ENCODE results near the gene TYW5.

The TYW5 gene

DNA sequence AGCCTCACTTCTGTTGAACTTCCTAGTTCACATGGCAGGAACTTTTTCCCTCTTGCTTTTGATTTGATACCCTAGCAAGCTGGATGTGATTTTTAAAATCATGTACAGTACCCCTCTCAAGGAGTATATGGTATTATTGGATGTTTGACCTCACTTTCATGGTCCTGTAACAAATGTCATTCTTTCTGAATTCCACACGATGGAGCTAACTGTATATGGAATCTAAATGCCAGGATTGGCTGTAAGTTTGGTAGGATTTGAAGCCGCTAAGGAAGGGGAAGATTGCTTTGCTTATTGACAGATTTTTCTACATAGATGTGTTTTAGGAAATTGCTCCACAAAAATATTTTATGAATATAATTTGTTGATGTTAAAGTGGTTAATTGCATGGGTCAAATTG, 18.4 kb upstream of the TYW5 start:
- DNase-seq (ENCODE audit: low read depth) = no peak

DNA sequence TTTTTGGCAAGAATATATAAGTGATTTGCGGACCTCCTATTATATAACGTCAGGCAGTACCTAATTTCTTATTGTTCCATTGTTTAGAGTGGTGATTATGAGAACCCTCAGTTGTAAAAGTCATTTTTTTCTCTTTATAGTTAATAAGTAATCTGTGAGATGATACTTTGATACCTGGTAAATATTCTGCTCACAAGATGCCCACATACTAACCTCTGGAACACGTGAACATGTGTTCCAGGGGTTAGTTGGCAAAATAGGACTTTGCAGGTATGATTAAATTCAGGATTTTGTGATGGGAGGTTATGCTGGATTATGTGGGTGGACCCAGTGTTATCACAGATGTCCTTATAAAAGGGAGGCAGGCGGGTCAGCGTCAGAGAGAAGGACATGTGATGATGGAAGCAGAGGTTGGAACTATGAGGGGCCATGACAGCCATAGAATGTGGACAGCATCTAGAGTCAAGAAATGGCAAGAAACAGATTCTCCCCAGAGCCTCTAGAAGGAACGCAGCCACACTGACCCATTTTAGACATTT, 16.9 kb upstream of the TYW5 start:
- DNase-seq (ENCODE audit: low read depth) = no peak

DNA sequence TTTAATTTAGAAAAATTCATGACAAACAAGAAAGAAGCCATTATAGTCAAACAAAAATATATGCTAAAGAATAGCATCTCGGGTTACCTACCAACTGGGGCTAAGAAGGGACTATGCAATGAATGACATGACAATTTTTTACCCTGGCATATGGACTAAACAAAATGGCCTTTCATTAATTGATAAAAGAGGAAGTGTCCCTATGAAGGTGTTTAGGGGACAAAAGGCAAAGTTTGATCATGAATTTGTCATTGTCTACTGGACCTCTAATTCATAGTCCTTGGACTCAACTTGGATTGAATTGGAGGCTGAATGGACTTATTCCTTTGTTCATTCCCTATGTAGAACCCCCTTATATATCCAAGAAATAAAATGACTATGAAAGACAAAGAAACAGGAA, 12.8 kb upstream of the TYW5 start:
- no peak for DNase-seq (ENCODE audit: low read depth)

DNA sequence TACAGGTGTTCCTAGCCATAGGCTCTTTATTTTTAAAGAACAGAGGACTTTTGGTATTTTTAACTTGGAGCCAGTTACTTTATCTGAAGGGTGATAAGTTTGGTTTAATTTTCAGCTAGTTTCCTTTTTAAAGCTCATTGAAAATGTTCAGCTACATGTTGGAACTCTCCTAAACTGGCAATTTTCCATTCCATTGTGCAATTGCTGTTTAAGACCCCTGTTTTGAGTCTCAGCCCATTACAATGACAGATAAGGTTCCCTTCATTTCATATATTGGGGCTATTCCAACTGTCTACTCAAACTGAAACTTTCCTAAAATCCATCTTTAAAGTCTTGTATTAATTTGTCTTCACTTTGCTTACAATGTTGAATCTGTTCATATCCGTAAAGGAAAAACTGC, 11.7 kb upstream of the TYW5 start:
- no peak for DNase-seq (ENCODE audit: low read depth)

DNA sequence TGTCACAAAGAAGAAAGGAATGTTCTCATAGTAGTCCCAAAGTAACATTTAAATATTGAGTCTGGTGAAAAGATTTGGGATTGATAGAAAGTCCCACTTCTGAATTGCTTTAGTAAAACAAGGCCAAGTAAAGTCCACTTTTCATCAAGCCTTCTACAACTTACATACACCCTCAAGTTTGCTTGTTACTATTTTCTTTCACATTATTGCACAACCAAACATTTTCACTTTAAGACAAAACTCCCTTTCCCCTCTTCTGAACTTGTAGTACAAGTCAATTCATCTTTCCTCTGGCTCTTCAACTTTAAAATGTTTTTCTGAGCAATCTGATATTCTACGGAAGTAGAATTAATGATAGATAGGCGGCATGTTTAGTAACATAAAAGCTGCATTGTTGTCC, 11.1 kb upstream of the TYW5 start:
- DNase-seq (ENCODE audit: low read depth) = no peak

DNA sequence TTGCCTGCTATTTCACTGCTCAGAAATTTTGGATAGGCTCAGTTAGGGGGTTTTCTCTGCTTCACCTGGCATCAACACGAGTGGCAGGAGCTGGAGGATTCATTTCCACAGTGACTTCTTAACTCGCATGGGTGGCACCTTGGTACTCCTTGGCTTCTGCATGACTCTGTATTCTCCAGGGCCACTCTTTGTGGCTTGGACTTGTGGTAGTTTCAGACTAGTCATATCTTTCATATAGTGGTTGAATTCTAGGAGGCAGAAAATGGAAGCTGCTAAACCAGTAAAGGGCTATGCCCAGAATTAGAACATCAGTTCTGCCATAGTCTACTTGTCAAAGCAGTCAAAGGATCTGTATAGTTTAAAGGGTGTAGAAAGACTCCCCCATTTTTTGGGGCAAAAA, 6.9 kb upstream of the TYW5 start:
- DNase-seq (ENCODE audit: low read depth) = no peak

DNA sequence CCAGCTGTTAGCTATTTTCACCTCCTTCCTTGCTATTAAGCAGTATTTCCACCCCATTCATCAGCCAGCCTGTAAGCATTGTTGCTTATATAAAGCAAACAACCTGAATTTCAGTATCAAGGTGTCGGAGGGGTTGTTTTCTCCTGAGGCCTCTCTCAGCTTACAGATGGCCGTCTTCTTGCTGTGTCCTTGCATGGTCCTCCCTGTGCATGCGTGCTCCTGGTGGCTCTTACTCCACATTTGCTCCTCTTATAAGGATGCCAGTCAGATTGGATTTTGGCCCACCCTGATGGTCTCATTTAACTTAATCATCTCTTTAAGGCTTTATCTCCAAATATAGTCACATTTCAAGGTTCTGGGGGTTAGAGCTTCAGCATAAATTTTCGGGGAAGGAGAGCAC, 2.7 kb upstream of the TYW5 start:
- DNase-seq (ENCODE audit: low read depth) = no peak

DNA sequence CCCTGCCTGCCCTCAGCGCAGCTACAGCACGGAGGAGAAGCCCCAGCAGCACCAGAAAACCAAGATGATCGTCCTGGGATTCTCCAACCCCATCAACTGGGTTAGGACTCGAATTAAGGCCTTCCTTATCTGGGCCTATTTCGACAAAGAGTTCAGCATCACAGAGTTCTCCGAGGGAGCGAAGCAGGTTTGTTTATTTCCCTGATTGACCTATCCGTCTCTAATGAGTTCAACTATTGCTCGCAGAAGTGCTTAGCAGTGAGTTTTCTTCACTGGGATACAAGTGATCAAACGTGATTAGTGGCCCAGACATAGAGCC, 730 bp upstream of the TYW5 start:
- no peak for DNase-seq (ENCODE audit: low read depth)

DNA sequence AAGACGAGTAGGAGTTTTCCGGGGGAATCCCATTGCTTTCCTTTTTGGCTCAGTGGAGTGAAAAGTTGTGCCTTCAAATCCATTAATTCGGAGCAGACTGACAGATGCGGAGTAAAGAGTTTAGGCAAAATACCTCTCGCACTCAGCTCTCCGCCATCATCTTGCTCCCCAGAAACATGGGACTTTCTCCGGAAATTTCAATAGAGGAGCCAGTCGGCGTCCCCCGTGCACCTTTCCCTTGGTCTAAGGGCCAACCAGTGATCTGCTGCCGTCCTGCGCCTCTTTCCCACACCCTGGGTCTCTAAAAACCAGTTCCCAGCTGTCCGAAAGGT, 318 bp downstream of the TYW5 start:
- DNase-seq (ENCODE audit: low read depth) = no peak

DNA sequence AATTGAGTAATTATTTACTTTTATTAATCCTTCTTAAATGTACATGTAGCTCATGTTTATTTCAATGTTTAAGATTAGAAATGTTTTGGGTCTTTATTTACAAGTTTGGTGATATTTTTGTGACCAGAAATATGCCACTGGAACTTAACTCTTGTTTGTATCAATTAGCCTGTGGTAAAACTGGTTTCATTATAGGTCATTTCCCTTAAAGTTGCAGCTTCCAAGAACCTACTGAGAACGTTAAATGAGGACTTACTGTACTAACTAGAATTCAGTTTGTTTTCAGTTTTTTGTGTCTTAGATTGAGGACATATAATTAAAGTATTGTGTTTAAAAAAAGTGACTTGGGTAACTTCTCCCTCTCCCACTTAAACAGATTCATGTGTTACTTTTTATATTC, 4.3 kb downstream of the TYW5 start:
- DNase-seq (ENCODE audit: low read depth) = no peak

DNA sequence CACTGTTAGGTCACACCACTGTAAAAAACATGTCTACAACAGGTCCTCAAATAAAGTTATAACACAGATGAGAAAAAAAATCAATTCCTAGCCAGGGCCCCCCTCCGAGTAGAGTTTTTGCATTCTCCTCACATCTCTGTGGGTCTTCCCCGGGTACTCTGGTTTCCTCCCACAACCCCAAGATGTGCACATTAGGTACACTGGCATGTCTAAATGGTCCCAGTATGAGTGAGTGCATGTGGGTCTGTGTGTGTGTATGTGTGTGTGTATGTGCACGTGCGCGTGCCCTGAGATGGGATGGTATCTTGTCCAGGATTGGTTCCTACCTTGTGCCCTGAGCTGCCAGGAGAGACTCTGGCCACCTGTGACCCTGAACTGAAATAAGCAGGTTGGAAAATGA, 4.9 kb downstream of the TYW5 start:
- DNase-seq (ENCODE audit: low read depth) = no peak

DNA sequence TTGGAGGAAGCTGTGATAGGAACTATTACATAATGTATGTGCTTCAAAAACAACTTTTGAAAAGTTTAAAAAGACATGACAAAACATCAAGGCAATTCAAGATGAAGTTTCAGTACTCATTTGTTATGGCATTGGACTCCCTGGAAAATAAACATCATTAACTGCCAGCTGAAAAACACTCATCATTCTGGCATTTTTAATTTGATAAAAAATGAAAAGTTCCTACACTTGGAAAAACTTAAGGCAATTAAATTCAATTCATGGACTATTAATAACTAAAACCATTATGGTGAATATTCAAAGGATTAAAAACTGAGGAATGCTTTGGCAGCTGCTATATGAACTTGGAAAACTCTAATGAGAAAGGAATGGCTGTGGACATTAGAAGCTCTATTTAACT, 8.5 kb downstream of the TYW5 start:
- DNase-seq (ENCODE audit: low read depth) = no peak

DNA sequence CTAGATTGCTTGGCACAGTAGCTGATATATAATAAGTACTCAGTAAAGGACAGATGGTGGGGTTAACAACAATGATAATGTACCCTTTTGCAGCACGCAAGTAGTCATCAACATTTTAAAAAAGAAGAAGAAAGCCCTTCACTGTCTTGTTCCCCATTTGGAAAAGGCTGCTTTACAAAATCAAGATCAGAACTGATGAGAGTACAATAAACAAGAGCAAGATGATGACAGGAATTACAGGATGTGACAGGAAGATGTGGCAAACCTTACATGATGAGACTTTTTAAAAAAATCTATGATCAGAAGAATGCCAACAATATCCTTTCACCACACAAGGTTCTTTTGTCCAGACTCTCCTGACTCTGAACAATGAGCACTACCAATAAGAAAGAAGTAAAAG, 9.1 kb downstream of the TYW5 start:
- no peak for DNase-seq (ENCODE audit: low read depth)

DNA sequence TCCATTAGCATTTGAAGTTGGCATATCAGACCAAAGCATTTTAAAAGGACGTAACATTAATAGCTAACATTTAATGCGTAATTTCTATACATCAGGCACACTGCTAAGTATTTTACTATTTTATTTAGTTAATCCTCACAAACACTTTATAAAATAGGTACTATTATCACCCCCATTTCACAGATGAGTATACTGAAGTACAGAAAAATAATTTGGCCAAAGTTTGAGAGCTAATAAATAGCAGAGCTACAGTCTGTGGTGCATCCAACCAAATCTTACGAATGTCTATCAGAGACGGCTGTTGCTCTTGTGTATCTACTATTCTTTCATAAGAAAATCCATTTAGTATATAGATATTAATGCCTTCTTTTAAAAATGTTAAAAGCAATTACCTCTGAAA, 11.9 kb downstream of the TYW5 start:
- no peak for DNase-seq (ENCODE audit: low read depth)

DNA sequence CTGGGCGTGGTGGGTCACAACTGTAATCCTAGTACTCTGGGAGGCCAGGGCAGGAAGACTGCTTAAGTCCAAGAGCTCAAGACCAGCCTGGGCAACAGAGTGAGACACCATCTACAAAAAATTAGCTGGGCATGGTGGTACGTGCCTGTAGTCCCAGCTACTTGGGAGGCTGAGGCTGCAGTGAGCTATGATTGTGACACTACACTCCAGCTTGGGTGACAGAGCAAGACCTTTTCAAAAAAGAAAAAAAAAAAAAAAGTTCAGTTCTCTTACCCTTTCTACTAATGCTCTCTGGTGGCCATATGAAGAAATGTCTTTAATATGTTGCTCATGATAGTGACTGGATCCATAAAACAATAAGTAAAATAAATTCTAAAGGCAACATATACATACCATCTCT, 14.9 kb downstream of the TYW5 start:
- no peak for DNase-seq (ENCODE audit: low read depth)

DNA sequence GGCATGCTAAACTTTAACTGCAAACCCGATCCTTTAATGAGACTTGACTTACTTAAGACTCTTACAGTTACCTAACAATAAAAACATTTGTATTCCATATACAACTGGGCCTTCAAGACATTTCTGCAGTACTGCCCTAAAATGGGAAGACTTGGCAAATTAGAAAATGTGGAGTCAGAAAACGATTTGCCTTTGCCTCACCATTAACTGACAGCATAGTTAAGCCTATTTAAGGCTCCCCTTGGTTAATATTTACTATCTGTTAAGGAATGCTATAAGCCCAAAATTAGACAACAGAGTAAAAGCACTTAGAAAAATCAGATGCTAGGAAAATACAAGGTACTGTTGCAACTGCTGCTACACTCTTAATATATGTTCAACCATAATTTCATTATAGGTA, 18.7 kb downstream of the TYW5 start:
- DNase-seq (ENCODE audit: low read depth) = no peak

DNA sequence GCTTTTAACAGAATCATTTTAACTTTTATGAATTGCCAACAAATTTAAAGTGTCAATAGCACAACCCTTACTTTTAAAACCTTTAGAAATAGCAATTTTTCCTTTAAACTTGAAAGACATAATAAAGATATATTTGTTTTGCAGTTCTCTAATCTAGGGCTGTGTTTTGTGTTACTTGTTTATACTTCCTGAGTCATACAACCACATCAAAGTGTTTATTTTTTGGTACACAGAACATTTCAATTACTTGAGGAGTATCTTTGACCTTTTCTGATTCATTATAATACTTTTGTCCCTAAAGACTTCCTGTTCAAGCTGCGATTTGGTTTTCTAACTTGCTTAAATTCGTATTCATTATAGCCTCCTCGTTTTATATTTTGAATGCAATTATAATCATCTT, 21.8 kb downstream of the TYW5 start:
- DNase-seq (ENCODE audit: low read depth) = no peak

DNA sequence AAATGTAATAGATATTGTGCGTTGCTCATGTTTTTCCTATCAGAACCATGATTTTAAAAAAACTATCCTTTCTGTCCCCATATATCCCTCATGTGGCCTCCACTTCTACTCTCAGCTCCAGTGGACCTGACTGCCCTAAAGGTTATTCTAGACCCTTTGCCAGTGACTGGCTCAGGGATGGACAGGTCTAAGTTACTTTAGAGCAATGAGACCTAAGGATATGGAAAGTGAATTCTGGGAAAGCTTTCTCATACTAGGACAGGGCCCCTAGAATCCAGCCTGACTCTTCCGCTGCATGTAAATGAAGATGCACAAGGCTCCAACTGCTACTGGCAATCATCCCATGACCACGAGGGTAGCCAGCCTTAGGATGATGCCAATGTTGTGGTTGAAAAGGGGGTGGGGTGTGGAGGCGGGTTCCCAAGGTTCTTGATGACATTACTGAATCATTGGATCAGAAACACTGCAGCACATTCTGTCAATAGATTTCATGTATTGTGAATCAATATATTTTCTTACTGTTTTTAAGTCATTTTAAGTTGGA, 22.9 kb downstream of the TYW5 start:
- DNase-seq (ENCODE audit: low read depth) = no peak

DNA sequence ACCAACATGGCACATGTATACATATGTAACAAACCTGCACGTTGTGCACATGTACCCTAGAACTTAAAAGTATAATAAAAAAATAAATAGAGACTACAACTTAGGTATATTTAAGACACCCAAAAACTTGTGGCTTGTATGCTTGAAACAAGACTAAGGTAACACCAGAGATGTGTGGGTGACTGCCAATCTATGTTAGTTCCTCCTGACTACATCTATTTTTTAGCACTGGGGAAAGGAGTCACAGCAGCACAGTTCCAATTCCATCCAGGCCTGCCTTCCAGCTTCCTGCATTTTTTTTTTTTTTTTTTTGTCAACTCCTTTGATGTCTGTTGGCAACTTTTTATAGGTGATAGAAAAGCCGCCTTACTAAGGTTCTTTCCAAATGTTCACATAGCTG, 26.0 kb downstream of the TYW5 start:
- DNase-seq (ENCODE audit: low read depth) = no peak

DNA sequence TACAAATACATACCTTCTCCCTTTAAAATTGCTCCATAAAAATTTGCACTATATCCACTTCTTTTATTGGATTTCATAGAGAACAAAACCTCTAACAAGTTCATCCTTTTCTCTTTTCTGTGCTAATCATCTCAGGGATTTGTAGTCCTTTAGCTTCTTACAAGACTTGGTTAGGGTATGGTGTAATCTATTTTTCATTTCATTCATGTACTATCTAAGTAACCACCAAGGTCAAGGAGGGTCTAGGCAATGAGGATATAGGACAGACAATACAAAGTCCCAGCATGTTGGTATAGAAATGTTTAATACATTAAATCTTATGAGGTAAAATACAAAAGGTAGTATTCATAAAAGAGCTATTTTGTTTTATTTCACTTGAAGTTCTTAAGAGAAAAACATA, 26.7 kb downstream of the TYW5 start:
- DNase-seq (ENCODE audit: low read depth) = no peak

DNA sequence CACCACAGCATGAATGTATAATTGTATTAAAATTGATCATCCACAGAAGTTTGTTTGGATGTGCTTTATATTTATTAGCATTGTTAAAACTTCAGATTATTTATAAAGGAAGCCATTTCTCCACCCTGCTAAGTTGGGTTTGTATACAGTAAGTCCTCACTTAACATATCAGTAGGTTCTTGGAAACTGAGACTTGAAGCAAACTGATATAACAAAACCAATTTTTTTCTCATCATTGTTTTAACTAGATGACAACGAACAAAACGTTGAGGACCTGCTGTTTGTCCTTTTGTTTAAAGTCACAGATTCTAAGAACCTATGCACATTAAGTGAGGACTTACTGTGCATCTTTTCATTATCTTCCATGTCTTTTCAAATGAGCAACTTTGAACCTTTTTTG, 27.1 kb downstream of the TYW5 start:
- DNase-seq (ENCODE audit: low read depth) = no peak

DNA sequence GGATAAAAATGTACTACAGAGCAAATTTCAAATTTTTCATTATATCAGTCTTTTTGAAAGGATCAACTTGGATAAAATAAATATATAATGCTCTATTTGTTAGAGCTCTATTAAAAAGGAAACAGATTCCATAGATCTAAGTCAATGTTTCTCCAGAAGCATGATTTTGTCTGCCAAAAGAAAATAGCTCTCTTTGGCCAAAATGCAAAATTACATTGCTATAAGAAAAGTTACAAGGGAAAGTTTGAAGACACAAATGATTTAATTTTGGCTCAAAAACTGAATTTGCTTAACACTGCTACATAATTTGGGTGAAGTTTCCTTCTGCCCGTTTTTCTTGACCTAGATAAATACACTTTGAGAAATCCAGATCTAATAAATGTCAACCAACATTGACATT, 28.5 kb downstream of the TYW5 start:
- no peak for DNase-seq (ENCODE audit: low read depth)

DNA sequence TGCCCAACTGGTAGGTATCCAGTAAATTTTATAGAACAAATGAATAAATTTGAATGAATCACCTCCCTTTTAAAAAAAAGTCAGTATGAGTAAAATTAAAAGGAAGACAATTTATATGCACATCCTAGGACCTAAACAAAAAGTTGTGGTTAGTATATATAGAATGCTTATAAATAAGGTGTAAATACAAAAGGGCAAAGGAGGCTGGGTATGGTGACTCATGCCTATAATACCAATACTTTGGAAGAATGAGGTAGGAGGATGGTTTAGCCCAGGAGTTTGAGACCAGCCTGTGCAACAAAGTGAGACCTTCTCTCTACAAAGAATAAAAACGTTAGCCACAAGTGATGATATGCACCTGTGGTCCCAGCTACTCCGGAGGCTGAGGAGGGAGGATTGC, 31.4 kb downstream of the TYW5 start:
- no peak for DNase-seq (ENCODE audit: low read depth)

DNA sequence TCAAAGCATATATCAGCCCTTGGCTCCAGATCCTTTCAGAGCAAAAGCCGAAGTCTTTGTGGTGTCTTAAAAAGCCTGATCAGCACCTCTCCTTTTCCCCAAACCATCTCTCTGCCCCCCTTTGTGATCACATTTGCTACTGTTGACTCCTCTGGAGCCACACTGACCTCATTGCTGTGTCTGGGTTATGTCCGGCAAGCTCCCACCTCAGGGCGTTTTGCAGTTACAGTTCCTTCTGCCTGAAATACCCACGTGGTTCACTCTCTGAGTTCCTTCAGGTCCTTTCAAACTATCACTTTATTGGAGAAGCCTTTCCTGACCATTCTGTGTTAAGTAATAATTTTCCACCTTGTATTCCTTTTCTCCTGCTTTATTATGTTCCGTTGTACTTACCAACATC, 32.4 kb downstream of the TYW5 start:
- no peak for DNase-seq (ENCODE audit: low read depth)

DNA sequence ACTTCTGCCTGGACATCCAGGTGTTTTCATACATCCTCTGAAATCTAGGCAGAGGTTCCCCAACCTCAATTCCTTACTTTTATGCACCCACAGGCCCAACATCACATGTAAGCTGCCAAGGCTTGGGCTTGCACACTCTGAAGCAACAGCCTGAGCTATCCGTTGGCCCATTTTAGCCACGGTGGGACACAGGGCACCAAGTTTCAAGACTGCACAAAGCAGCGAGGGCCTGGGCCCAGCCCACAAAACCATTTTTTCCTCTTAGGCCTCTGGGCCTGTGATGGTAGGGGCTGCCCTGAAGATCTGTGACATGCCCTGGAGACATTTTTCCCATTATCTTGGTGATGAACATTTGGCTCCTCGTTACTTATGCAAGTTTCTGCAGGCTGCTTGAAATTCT, 38.3 kb downstream of the TYW5 start:
- DNase-seq (ENCODE audit: low read depth) = no peak
